Stimulated activated naive CD4-positive, alpha-beta T cell treated with Interleukin-2 at 50 U/mL for 16 hours (primary cell): ENCODE measurements around the gene RAB27A.
A peak's percentile ranks its signal among the peaks of the same experiment; 100 is the strongest.
"Not testable (repeated sequence)": the region's sequence is repeated elsewhere in the genome, so short reads cannot be mapped to it uniquely, and the experiment has no call there.

Source experiments
- DNase-seq: peaks from one replicate; lab custom pipeline; 2025; lab: John Stamatoyannopoulos, UW

The RAB27A gene

DNA sequence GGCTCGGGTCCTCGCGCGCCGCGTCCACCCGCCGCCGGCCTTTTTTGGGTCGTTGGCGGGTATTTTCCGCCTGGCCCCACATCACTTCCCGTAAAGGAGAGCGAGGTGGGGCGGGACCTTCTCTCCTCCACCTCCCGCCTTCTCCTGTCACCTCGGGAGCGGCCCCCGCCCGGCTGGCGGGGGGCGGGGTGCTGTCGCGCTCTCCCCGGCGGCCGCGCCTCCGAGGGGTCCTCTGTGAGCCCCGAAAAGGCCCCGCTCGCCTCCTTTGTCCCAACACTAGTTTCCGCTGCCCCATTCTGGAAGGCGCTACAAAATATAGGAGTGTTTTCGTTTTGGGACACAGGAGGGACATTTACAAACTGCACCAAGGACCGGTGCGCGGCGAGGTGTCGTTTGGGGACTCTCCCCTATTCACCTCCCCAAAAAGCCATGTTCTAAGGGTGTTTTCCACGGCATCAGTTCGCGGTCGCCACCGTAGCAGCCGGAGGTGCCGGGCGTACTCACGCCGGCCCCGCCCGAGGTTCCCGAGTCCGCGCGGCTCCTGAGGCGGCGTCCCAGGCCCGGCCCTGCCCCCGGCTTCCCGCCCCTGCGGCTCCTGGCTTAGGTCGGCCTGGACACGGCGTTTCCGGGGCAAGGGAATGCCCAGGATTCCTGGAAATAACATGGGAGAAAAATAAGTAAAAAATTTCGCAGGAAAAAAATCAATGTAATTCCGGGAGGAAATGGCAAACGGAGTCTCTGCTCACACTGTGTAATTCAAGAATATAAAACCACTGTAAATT lies at the start of gene RAB27A:
TSS of gene RAB27A (minus strand) at position 68 of the 782 bp plus-strand sequence. CDS start 54,879 bp downstream, outside the sequence.
- peak; percentile 84 for DNase-seq

DNA sequence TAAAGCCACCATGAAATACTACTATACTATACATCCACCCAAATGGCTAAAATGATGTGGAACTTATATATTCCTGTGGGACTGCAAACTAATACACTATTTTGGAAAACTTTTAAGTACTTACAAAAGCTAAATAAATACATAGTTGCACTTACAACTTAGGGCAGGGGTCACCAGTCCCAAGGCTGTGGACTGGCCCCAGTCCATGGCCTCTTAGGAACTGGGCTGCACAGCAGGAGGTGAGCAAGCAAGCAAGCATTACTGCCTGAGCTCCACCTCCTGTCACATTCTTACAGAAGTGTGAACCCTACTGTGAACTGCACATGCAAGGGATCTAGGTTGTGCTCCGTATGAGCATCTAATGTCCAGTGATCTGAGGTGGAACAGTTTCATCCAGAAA lies 47.5 kb upstream of the RAB27A start:
- no peak for DNase-seq

DNA sequence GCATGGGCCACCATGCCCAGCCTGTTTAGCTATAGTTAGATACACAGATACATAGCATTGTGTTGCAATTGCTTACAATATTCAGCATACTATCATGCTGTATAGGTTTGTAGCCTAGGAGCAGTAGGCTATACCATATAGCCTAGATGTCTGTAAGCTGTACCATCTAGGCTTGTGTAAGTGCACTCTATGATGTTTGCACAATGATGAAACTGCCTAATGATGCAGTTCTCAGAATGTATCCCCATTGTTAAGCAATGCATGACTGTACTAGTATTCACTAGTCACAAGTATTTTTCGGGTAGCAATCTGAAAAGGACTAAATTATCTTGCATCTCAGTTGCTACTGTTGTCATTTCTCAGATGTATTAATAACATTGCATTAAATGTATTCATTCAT lies 45.4 kb upstream of the RAB27A start:
- DNase-seq = no peak

DNA sequence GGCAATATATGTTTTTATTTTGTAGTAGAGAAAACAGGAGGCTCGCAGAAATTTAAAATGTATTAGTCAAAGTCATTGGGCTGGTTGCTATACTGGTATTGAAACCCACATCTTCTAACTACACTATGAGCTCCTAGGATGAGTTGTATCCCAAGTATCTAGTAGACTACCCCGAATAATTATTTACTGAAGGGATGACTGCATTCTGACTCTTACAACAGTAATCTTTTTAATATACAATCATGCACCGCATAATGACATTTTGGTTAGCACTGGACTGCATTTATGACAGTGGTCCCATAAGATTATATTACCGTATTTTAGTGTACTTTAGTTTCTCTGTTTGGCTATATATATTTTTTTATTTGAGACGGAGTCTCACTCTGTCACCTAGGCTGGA lies 44.8 kb upstream of the RAB27A start:
- DNase-seq = no peak

DNA sequence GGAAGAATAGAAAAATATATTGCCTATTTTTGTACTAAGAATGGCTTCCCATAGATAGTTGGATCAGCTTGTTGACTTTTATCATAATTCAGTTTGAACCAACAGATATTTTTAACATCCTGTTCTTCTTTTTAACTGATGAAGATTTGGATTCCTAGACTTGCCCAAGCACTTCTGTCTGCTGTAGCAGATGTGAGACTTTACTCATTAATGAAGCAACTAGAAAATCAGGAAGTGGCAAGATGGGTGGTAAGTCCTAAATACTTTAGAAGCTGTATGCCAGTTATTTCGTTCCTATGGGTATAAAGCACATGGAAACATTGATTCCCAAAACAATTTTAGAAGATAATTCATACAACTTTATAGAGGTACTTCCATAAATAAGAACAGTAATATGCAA lies 37.8 kb upstream of the RAB27A start:
- DNase-seq = no peak

DNA sequence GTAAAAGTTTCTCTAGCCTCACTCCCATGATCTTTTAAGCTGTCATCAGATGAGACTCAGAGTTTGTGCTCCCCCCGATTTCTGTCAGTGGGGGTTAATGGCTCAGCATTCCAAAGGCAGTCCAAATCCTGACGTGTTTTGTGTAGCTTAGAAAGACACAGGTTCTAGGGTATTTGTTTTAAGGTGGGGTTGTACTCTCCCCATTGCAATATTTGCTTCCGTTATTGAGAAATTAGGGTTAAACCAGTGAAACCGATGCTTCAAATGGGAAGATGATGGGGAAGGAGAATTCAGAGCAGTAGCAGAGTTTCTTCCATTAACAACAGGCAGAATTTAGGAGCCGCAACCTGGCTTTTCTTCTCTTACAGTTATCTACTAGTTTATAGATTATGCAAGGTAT lies 32.9 kb upstream of the RAB27A start:
- no peak for DNase-seq

DNA sequence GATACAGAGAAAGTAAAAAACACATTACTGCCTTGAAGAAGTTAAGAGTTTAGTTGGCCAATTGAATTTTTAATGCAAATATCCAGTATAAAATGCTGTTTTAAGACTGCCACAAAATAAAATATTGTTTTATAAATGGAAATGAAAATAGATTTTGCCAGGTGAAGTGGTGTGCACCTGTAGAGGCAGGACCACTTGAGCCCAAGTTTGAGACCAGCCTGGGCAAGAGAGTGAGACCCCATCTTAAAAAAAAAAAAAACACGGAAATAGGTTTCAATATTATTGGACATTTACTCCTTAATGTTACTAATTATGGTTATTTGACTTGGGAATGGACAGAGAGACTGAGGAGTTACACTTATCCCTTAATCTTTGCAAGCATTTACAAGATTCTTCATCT lies 31.4 kb upstream of the RAB27A start:
- DNase-seq = no peak

DNA sequence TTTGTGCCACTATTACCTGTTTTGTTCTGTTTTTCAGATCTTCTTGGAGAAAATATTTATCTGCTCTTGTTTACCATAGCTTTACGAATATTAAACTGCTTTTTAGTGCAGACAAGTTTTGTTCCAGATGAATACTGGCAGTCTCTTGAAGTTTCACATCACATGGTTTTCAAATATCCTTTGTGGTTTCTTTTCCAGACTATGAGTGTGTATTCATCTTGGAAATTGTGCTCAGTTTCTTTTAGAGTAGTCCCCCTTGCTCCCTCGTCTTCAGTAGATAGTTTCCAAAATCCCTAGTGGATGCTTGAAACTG lies 30.6 kb upstream of the RAB27A start:
- DNase-seq = no peak

DNA sequence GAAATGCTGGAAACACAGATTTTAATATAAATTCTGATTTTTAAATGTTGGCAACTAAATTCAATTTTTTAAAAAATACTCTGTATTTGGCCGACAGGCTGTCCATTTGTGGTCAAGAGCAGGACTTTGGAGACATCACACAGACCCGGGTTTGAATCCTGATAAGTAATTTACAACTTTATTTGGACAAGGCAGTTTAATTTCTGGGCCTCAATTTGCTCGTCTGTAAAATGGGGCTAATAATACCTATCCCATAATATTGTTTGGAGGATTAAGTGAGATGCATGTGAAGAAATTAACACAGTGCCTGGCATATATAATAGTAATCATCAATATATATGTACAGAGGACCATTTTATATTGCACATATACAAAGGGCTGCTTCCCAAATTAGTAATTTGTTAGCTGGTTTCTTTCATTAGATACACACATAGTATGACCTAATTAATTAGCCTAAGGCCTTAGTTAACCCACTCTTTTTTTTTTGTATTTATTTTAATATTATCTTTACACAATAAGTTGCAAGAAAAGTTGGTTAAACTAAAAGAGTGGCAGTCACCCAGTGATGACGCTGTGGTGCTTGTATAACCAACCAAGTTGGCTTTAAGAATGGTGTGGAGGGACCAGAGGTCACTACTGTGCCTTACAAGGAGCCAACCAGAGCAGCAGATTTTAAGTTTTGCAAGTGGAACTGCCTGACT lies 30.1 kb upstream of the RAB27A start:
- no peak for DNase-seq

DNA sequence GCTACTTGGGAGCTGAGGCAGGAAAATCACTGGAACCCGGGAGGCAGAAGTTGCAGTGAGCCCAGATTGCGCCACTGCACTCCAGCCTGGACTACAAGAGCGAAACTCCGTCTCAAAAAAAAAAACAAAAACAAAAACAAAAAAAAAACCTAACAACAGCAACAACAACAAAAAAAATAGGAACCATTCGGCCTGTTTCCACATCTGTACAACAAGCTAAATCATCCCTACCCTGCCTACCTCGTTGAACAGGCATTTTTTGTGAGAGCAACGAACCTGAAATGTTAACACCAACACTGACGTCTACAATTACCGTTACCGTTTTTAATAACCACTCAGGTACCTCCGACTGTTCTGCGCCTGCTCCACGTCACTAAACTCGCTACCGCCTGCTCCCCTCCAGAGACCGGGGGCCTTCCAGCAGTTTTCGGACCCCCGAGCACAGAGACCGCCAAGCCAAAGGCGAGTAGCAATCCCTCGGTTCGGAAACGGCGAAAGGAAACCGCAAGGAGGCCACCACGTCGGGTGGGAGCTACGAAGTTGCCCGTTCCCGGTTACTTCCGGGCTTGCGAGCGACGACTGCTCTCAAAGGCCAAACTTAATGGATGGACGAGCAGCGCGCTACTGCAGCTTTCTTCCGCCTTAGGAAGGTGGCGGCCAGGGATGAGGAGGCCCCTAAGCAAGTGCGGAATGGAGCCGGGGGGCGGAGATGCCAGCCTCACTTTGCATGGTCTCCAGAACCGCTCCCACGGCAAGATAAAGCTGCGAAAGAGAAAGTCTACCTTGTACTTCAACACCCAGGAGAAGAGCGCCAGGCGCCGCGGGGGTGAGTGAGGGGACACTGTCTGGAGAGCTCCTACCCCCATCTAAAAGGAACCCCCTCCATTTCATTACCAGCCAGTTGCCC lies 29.2 kb upstream of the RAB27A start, which contains the start of the genes PIGB and PIGBOS1:
TSS of gene PIGB (plus strand) at position 635 of the 907 bp plus-strand sequence. CDS start at position 664, 29 bp downstream.
TSS of gene PIGBOS1 (minus strand) at position 536 of the 907 bp plus-strand sequence. CDS start 1,331 bp downstream, outside the sequence.
- DNase-seq = peak; percentile 71

DNA sequence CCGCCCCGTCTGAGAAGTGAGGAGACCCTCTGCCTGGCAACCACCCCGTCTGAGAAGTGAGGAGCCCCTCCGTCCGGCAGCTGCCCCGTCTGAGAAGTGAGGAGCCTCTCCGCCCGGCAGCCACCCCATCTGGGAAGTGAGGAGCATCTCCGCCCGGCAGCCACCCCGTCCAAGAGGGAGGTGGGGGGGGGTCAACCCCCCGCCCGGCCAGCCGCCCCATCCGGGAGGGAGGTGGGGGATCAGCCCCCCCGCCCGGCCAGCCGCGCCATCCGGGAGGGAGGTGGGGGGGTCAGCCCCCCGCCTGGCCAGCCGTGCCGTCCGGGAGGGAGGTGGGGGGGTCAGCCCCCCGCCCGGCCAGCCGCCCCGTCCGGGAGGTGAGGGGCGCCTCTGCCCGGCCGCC lies 13.2 kb upstream of the RAB27A start:
- not testable (repeated sequence) for DNase-seq

DNA sequence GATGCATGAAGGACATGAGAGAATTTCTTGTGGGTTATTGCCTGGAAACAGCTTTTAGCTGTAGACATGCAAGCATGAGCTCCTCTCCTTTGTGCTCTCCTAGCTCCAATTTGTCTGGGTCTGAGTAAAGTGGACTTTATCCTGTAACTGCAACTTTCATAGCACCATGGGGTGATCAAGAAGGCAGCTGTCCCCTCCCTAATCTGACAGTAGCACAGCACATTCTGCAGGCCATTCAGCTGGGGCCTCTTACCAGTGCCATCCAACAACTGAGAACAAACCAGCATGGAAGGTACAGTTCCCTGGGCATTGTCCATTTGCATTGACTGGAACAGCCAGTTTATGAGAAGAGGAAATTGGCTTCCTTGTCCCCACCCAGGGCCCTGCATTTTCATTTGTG lies 7.7 kb upstream of the RAB27A start:
- DNase-seq = no peak

DNA sequence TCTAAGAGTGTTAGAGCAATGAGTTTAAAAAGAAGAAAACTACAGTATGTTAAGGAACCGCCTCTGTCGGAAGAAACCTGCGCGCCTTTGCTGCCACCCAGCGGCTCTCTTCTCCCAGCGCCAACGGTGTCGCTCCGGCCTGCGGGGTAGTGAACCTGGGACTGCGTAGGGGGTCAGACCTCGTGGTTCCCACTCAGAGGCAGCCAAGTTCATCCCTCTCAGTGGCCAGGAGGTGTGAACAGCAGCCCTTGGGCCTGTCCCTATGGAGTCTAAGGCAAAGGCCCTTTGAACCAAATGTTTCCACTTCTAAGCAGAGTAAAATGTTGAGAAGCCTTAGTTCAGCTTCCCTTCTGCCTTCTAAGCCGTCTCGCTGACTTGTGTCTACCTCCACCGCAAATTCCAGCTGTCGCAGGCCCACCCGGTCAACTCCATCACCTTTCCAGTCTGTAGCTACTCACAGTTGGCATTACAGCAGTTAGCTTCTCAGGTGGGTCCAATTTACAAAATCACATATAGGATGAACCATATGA lies 980 bp upstream of the RAB27A start:
- peak; percentile 83 for DNase-seq

DNA sequence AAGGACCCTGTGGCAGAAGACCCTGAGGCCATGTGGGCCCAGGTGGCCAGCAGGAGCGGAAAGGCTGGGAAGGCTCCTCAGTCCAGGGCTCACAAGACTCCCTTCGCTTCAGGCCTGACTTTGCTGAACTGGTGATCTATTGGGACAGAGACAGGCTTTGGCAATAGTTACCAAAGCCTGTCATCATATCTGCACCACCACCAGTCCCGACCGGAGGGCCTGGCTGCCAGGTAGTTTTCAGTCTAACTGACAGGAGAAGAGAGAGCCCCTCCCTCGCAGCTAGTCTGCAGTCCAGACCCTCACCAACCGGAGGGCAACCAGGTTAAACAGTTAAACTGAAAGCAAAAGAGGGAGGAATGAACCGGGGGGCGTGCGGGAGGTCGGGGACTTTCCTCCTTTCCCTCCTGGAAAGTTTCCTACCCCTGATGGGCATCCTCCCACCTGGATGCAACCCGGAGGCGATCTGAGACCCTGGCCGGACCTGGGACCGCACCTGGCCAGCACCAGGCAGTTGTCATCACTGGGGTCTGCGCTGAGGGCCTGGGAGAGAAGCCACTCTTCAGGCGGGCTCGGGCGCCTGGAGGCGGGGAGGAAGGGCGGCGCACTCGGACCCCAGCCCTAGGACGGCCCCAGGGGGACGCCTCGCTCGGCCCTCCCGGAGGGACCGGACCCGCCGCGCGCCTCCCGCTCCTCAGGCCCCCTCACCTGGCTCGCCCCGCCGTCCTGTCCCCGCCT lies 435 bp downstream of the RAB27A start:
- DNase-seq = peak; percentile 37

DNA sequence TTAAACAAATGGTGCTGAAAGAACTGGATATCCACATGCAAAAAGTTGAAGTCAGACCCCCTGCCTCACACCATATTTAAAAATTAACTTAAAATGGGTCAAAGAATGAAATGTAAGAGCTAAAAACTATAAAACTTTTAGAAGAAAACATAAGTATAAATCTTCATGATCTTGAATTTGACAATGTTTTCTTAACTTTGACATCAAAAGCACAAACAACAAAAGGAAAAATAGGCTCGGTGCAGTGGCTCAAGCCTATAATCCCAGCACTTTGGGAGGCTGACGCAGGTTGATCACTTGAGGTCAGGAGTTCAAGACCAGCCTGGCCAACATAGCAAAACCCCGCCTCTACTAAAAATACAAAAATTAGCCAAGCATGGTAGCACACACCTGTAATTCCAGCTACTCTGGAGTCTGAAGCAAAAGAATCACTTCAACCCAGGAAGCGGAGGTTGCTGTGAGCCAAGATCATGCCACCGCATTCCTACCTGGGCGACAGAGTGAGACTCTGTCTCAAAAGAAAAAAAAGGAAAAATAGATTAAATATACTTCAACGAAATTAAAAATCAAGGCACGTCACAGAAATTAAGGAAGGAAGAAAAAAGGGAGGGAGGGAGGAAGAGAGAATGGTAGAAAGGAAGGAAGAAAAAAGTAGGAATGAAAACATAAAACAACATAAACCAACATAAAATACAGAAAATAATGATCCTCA lies 1.5 kb downstream of the RAB27A start:
- DNase-seq = no peak

DNA sequence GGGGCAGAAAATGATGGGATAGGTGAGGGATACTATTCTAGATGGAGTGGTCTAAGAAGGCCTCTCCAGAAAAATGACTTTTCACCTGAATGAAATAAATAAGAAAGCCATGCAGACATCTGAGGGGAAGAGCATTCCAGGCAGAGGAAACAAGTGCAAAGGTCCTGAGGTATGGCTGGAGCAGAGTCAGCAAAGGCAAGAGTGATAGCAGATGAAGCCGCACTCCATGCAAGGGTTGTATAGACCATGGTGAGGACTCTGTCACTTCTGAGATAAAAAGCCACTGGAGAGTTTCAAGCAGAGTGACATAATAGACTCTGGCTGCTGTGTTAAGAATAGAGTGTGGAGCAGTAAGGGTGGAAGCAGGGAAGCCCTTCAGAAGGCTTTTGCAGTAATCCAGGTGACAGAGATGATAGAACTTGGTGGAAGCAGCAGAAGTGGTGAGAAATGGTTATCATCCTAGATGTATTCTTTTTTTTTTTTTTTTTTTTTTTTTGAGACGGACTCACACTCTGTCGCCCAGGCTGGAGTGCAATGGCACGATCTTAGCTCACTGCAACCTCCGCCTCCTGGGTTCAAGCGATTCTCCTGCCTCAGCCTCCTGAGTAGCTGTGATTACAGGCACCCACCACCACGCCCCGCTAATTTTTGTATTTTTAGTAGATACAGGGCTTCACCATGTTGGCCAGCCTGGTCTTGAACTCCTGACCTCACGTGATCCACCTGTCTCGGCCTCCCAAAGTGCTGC lies 3.0 kb downstream of the RAB27A start:
- DNase-seq = not testable (repeated sequence)

DNA sequence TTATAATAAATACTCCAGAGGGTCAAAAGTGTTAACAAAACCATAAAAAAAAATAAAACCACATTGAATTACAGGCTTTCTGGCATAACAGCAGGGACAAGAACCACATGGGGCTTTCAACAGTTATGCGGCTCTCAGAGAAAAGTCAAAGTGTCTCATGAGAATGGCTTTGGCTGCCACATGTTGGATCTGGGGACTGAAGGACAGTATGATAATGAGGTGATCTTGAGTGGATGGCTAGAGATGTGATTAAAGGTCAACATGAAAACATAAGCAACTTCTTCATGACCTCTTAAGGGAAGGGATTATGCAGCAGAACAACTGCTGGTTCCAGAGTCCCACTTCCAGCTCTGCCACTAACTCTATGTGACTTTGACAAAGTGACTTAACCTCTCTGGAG lies 5.2 kb downstream of the RAB27A start:
- DNase-seq = no peak

DNA sequence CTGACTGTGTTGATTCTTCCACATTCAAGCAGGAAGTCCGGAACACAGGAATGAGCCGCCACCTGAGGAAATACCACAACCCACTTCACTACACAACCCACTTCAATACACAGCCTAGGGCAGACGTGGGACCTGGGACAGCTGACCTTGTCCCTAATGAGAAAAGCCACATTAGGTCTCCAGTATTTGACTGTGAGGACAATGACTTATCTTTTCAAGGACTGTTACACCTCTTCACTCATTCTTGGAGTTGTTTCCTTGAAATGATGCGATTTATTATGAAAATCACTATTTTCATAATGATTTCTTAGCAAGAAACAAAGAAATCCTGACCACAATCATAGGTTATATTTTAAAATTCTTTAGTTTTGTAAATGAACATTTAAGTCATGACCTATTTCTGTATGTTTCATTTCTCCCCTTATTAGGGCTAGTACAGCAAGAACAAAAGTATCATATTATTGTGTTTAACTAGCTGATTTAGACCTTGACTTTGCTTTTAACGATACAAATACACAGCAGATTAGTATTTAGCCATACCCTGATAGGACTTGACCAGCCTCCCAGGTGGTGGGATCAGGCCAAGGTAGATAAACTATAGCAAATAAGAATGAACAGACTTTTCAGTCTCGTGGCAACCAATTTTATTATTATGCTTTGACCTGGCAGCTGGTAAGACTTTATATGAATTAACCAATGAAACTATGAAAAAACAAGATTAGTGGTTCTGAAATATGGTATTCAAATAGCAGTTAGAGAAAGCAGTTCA lies 6.0 kb downstream of the RAB27A start:
- DNase-seq = no peak

DNA sequence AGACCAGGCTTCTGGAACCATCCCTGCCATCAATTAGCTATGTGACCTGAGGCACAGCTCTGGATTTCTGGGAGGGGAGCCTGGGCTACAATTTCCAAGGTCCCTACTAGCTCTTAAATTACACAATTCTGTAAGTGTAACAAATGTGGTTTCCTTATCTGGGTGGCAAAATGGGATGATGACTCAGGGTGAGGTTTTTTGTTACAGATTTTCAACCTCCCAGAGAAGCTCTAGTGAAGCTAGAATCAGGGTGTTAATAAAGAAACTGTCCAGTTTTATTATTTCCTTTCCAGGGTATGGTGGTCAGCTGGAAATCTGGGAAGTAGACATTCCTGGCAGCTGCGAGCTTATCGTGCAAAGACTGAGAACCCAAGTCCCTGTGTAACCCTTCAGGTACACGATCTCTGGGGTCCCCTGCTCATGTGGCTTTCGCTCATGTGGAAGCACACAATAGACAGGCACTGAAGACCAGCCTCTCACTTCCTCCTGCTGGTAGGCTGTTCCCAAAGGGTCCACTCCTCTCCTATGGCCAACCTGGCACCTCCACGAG lies 7.3 kb downstream of the RAB27A start:
- peak; percentile 11 for DNase-seq
